GM12878 (cell line): Measurements from ENCODE around the gene FSD1L. TPM values are rescaled to one million over a fixed set of nuclear protein-coding genes. Genes with fewer than 3 reads are reported as not detected.

Experiments
- ATAC-seq: fragments of 200-7000 bp; cut with Tn5 transposase; 3 replicates; pipeline ENCODE4 v1.9.1; 2020; ENCODE audit warnings: mild to moderate bottlenecking, moderate library complexity
- BruUV-seq: library from RNA; stranded (reverse); fragments of 400-500 nt; replicated peaks from 2 replicates; lab custom pipeline; 2021; lab: Mats Ljungman, UMichigan
- CTCF ChIA-PET: fragments of 300-600 bp; sonication (Branson Sonifier 250); formaldehyde crosslinking; extraction: SDS; loops from one replicate; lab custom pipeline; 2021; ENCODE audit warnings: inconsistent platforms; lab: Yijun Ruan, JAX
- POLR2A ChIA-PET: fragments of 350-600 bp; formaldehyde crosslinking; extraction: SDS; loops from one replicate; lab custom pipeline; 2021; ENCODE audit warnings: inconsistent platforms; lab: Charles Lee
- RAD21 ChIA-PET: fragments of 300-600 bp; sonication (Branson Sonifier 250); formaldehyde crosslinking; loops from one replicate; lab custom pipeline; 2023; ENCODE audit warnings: antibody characterized with exemption; ENCODE audit not compliant: unreplicated experiment; lab: Charles Lee
- SMC1A ChIA-PET: fragments of 300-600 bp; sonication (Branson Sonifier 250); formaldehyde crosslinking; loops from one replicate; lab custom pipeline; 2023; ENCODE audit not compliant: unreplicated experiment, uncharacterized antibody; lab: Charles Lee
- DNase-seq: peaks from one replicate; pipeline ENCODE4 v3.0.0-alpha.2; 2011; ENCODE audit warnings: low read depth, low spot score
- FAIRE-seq: peaks from 3 replicates; lab custom pipeline; 2011; peaks lifted over from hg19 to GRCh38; lab: Jason Lieb, UNC
- H2AFZ ChIP-seq: 2 replicates; pipeline ENCODE4 v1.6.0; 2011; ENCODE audit warnings: low read depth, low read length, control low read depth; ENCODE audit not compliant: control insufficient read depth
- H3K27ac ChIP-seq: 2 replicates; pipeline ENCODE4 v1.5.1; 2011; ENCODE audit warnings: control low read depth; ENCODE audit not compliant: control insufficient read depth, insufficient read depth
- H3K27me3 ChIP-seq, 2 experiments: replicated peaks in 1 of 2; 2 replicates each; pipeline versions ENCODE4 v1.6.0 to v1.6.1; 2011; ENCODE audit warnings: low read length in 1 of 2; ENCODE audit not compliant: control insufficient read depth in 2 of 2, insufficient read depth in 2 of 2
- H3K36me3 ChIP-seq, 2 experiments: 2 replicates each; pipeline ENCODE4 v1.5.1; 2011; ENCODE audit warnings: low read length in 1 of 2; ENCODE audit not compliant: control insufficient read depth in 2 of 2, insufficient read depth in 2 of 2
- H3K4me1 ChIP-seq: 2 replicates; pipeline ENCODE4 v1.6.1; 2011; ENCODE audit warnings: mild to moderate bottlenecking, low read length, moderate library complexity, mixed read lengths; ENCODE audit not compliant: control insufficient read depth, insufficient read depth
- H3K4me2 ChIP-seq: 2 replicates; pipeline ENCODE4 v1.6.0; 2011; ENCODE audit warnings: control low read depth; ENCODE audit not compliant: control insufficient read depth, insufficient read depth
- H3K4me3 ChIP-seq: fragments of 200-600 bp; sonication (generic); 2 replicates; pipeline ENCODE4 v1.5.1; 2016
- H3K79me2 ChIP-seq: 2 replicates; pipeline ENCODE4 v1.6.0; 2011; ENCODE audit warnings: low read length; ENCODE audit not compliant: control insufficient read depth, insufficient read depth
- H3K9ac ChIP-seq: 2 replicates; pipeline ENCODE4 v1.8.0; 2011; ENCODE audit warnings: low read length, control low read depth, mixed read lengths; ENCODE audit not compliant: control insufficient read depth, insufficient read depth
- H3K9me3 ChIP-seq: replicated peaks from 3 replicates; pipeline ENCODE4 v1.5.1; 2011; ENCODE audit warnings: mild to moderate bottlenecking, low read length; ENCODE audit not compliant: control insufficient read depth, insufficient read depth
- H4K20me1 ChIP-seq: 2 replicates; pipeline ENCODE4 v1.6.0; 2011; ENCODE audit not compliant: control insufficient read depth, insufficient read depth
- CHD1 ChIP-seq: IDR thresholded peaks from 2 replicates; pipeline ENCODE4 v1.6.1; 2012; ENCODE audit warnings: low read depth, low read length, improper control_type of control experiment
- CREM ChIP-seq: IDR thresholded peaks from 2 replicates; pipeline ENCODE4 v1.6.1; 2014; ENCODE audit warnings: antibody characterized with exemption, low read depth
- E2F8 ChIP-seq: fragments of 450-650 bp; IDR thresholded peaks from 2 replicates; pipeline ENCODE4 v1.6.1; 2018; ENCODE audit warnings: mild to moderate bottlenecking, low read depth, moderate library complexity; ENCODE audit not compliant: partially characterized antibody
- PAX5 ChIP-seq: IDR thresholded peaks from 2 replicates; pipeline ENCODE4 v1.6.1; 2011; ENCODE audit warnings: low read depth, low read length, borderline replicate concordance
- PBX3 ChIP-seq: IDR thresholded peaks from 2 replicates; pipeline ENCODE4 v1.6.1; 2011; ENCODE audit warnings: mild to moderate bottlenecking, low read depth, low read length, moderate library complexity; ENCODE audit not compliant: insufficient replicate concordance
- POLR2A ChIP-seq: IDR thresholded peaks from 2 replicates; pipeline ENCODE4 v1.6.1; 2011; ENCODE audit warnings: low read depth, mild to moderate bottlenecking, low read length
- REST ChIP-seq: IDR thresholded peaks from 2 replicates; pipeline ENCODE4 v1.6.1; 2012; ENCODE audit warnings: mild to moderate bottlenecking, low read depth, low read length
- SMARCA5 ChIP-seq: fragments of 450-650 bp; IDR thresholded peaks from 2 replicates; pipeline ENCODE4 v1.6.1; 2017; ENCODE audit warnings: mild to moderate bottlenecking
- SREBF1 ChIP-seq: IDR thresholded peaks from 2 replicates; pipeline ENCODE4 v1.6.1; 2012; ENCODE audit warnings: mild to moderate bottlenecking, low read length
- STAT3 ChIP-seq: IDR thresholded peaks from 2 replicates; pipeline ENCODE4 v1.6.1; 2011; ENCODE audit warnings: low read depth, low read length, improper control_type of control experiment
- ZNF622 ChIP-seq: fragments of 450-650 bp; IDR thresholded peaks from 2 replicates; pipeline ENCODE4 v1.6.1; 2017; ENCODE audit warnings: mild to moderate bottlenecking, inconsistent platforms
- in situ Hi-C: fragments of 300-500 bp; cut with MboI; formaldehyde crosslinking; loops from 9 replicates; pipeline ENCODE4 v1.14.3; 2018; ENCODE audit warnings: mixed read lengths
- intact Hi-C: fragments of 100-400 bp; cut with micrococcal nuclease; formaldehyde crosslinking; loops from one replicate; pipeline ENCODE4 v1.14.2; 2022; ENCODE audit not compliant: unreplicated experiment
- polyA plus RNA-seq, 11 experiments: library from polyadenylated mRNA; depleted of rRNA in 4 of 11; unstranded in 6 of 11; stranded (reverse) in 5 of 11; fragments of >200 nt; fragmentation: Nextera tagmentation in 4 of 11; fragmentation: Illumina TruSeq in 1 of 11; extraction: Ambion mirVana in 4 of 11; extraction: Trizol in 1 of 11; gene quantifications; 1 replicate in 1 of 11; 2 replicates in 10 of 11; pipeline versions ENCODE4 v1.2.1 to v1.2.3, GENCODE V29; 2011 to 2016; ENCODE audit warnings: inconsistent platforms in 2 of 11, missing spikeins in 2 of 11, low read depth in 1 of 11
- total RNA-seq, 4 experiments: library from RNA; depleted of rRNA in 3 of 4; stranded (reverse); fragments of >200 nt in 3 of 4; fragmentation: Illumina TruSeq in 1 of 4; extraction: Trizol in 1 of 4; gene quantifications; 2 replicates each; pipeline versions ENCODE4 v1.2.1 to v1.2.3, GENCODE V29; 2013 to 2021

FSD1L gene
- total and polyA plus RNA-seq, 10 of the 15 experiments (the other 5 are each of a cell fraction or from before 2014, with no cell fraction given), result 11.9 to 52.4 (median 17.0) TPM

GRCh38 chr9:105496826-105497225 lies 49.0 kb downstream of the FSD1L start (continued):
- no peak for TF ChIP-seq STAT3
- no peak for TF ChIP-seq REST
- TF ChIP-seq PAX5, result no peak
- no peak for TF ChIP-seq CHD1

GRCh38 chr9:105497704-105498103 lies 49.9 kb downstream of the FSD1L start:
- intact Hi-C loops (no loop called here), in situ Hi-C loops (no loop called here)
- no TSS peak for BruUV-seq
- DNase-seq (no peak), ATAC-seq (no peak), FAIRE-seq (no peak)
- Histone ChIP-seq H3K9me3 (no peaks in the 10 kb centered on the region), H3K36me3 (no peaks in the 10 kb centered on the region), H3K4me3 (no peak overlapping the region), H3K9ac (no peak overlapping the region), H3K4me1 (peaks cover 10% of the 10 kb centered on the region), H3K79me2 (peaks cover 16% of the 10 kb centered on the region), H4K20me1 (no peaks in the 10 kb centered on the region), H2AFZ (no peak overlapping the region), H3K27me3 (no peaks in the 10 kb centered on the region), H3K27ac (no peak overlapping the region), H3K4me2 (no peak overlapping the region)
- ChIA-PET POLR2A (no interaction called here), CTCF (interaction anchor here (0.7 to 1.7 kb wide), 4 partner anchors 11 to 39 kb away, joined by 3 to 4 read pairs (median 3); no protein-coding TSS in a partner anchor), SMC1A (interaction anchor here (1.2 to 1.7 kb wide), 3 partner anchors 10 to 14 kb away, joined by 3 to 4 read pairs (median 4); no protein-coding TSS in a partner anchor), RAD21 (no interaction called here)
- TF ChIP-seq SMARCA5 (no peak), CREM (no peak), PBX3 (no peak), SREBF1 (no peak), ZNF622 (no peak), POLR2A (no peak), E2F8 (no peak)
